ENCODE results near the gene DNPEP.

Gene DNPEP

GRCh38 chr2:219358170-219359075 lies 29.3 kb downstream of the DNPEP start:
- Histone ChIP-seq H3K4me2 (no peak overlapping the region), H3K36me3 (ENCODE audit: insufficient read depth) (no peaks in the 10 kb centered on the region), H2AFZ (ENCODE audit: low read depth) (no peak overlapping the region), H4K20me1 (ENCODE audit: insufficient read depth) (no peaks in the 10 kb centered on the region), H3K4me1 (ENCODE audit: low read depth, poor library complexity, severe bottlenecking) (peaks cover 16% of the 10 kb centered on the region), H3K79me2 (ENCODE audit: insufficient read depth, low read depth) (no peaks in the 10 kb centered on the region), H3K9ac (no peak overlapping the region), H3K27ac (no peak overlapping the region), H3K4me3 (IDR thresholded peaks at IDR 0.05; ENCODE audit: insufficient read depth, low read depth, low read length) (no peak overlapping the region), H3K27me3 (ENCODE audit: insufficient read depth, low read depth) (no peaks in the 10 kb centered on the region)
- TF ChIP-seq CTCF (conservative IDR thresholded peaks at IDR 0.05; ENCODE audit: low read depth, low read length): no peak

GRCh38 chr2:219356834-219357233 lies 30.9 kb downstream of the DNPEP start:
- H3K36me3 ChIP-seq (ENCODE audit: insufficient read depth): no peaks in the 10 kb centered on the region
- no peak for TF ChIP-seq CTCF (conservative IDR thresholded peaks at IDR 0.05; ENCODE audit: low read depth, low read length)
- no peaks in the 10 kb centered on the region for H4K20me1 ChIP-seq (ENCODE audit: insufficient read depth)
- no peaks in the 10 kb centered on the region for H3K79me2 ChIP-seq (ENCODE audit: insufficient read depth, low read depth)
- H3K27ac ChIP-seq: no peak overlapping the region
- H3K9ac ChIP-seq: no peak overlapping the region
- peaks cover under 1% of the 10 kb centered on the region for H3K4me1 ChIP-seq (ENCODE audit: low read depth, poor library complexity, severe bottlenecking)
- no peak overlapping the region for H3K4me3 ChIP-seq (IDR thresholded peaks at IDR 0.05; ENCODE audit: insufficient read depth, low read depth, low read length)
- no peak overlapping the region for H2AFZ ChIP-seq (ENCODE audit: low read depth)
- no peak overlapping the region for H3K4me2 ChIP-seq
- H3K27me3 ChIP-seq (ENCODE audit: insufficient read depth, low read depth): no peaks in the 10 kb centered on the region

DNA sequence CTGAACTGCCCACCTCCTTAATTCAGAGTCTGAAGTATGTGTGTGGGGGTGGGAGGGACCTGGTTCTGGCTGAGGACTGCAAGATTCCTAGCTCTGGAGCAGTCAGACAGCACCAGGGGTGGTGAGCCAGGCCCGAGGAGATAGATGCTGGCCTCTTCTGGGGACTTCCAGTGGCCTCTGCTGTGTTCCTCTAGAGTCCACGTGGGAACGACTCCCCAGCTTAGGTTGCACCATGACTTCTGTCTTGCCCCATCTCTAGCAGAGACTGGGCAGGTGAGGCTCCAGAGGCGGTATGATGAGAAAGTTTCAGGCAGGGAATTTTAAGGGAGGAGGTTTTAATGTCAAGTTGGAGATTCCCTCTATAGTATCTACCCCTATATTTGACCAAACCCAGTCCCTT lies 33.1 kb downstream of the DNPEP start:
- Histone ChIP-seq H4K20me1 (ENCODE audit: insufficient read depth) (no peaks in the 10 kb centered on the region), H3K36me3 (ENCODE audit: insufficient read depth) (no peaks in the 10 kb centered on the region), H3K27ac (no peak overlapping the region), H3K4me3 (IDR thresholded peaks at IDR 0.05; ENCODE audit: insufficient read depth, low read depth, low read length) (no peak overlapping the region), H3K9ac (no peak overlapping the region), H3K4me2 (no peak overlapping the region), H3K4me1 (ENCODE audit: low read depth, poor library complexity, severe bottlenecking) (no peaks in the 10 kb centered on the region), H3K27me3 (ENCODE audit: insufficient read depth, low read depth) (no peaks in the 10 kb centered on the region), H3K79me2 (ENCODE audit: insufficient read depth, low read depth) (no peaks in the 10 kb centered on the region), H2AFZ (ENCODE audit: low read depth) (no peak overlapping the region)
- no peak for TF ChIP-seq CTCF (conservative IDR thresholded peaks at IDR 0.05; ENCODE audit: low read depth, low read length)

GRCh38 chr2:219353129-219353528 lies 34.6 kb downstream of the DNPEP start:
- no peaks in the 10 kb centered on the region for H3K36me3 ChIP-seq (ENCODE audit: insufficient read depth)
- H3K9ac ChIP-seq: no peak overlapping the region
- no peaks in the 10 kb centered on the region for H3K4me1 ChIP-seq (ENCODE audit: low read depth, poor library complexity, severe bottlenecking)
- TF ChIP-seq CTCF (conservative IDR thresholded peaks at IDR 0.05; ENCODE audit: low read depth, low read length): no peak
- H2AFZ ChIP-seq (ENCODE audit: low read depth): no peak overlapping the region
- no peaks in the 10 kb centered on the region for H3K27me3 ChIP-seq (ENCODE audit: insufficient read depth, low read depth)
- H3K4me3 ChIP-seq (IDR thresholded peaks at IDR 0.05; ENCODE audit: insufficient read depth, low read depth, low read length): no peak overlapping the region
- no peak overlapping the region for H3K27ac ChIP-seq
- no peaks in the 10 kb centered on the region for H4K20me1 ChIP-seq (ENCODE audit: insufficient read depth)
- H3K4me2 ChIP-seq: no peak overlapping the region
- no peaks in the 10 kb centered on the region for H3K79me2 ChIP-seq (ENCODE audit: insufficient read depth, low read depth)

All from KMS-11 (cell line).